HepG2 (cell line): ENCODE data around the gene ARVCF. TPM values are rescaled to one million over a fixed set of nuclear protein-coding genes. Genes with fewer than 3 reads are reported as not detected.
A peak's percentile ranks its signal among the peaks of the same experiment; 100 is the strongest.

Experiments
- FOXP1 ChIP-seq, 2 experiments: fragments of 450-650 bp in 1 of 2; IDR thresholded peaks; 2 replicates each; pipeline ENCODE4 v1.6.1; 2017 to 2018; ENCODE audit warnings: antibody characterized with exemption in 1 of 2
- FOXP4 ChIP-seq: sonication (generic); formaldehyde crosslinking; IDR thresholded peaks from 2 replicates; pipeline ENCODE4 v1.4.0; 2020; ENCODE audit warnings: missing genetic modification reagents
- HES4 ChIP-seq: sonication (generic); formaldehyde crosslinking; IDR thresholded peaks from 2 replicates; pipeline ENCODE4 v1.9.0; 2021; ENCODE audit warnings: mild to moderate bottlenecking, missing genetic modification reagents, borderline replicate concordance
- MEF2D ChIP-seq: sonication (generic); formaldehyde crosslinking; IDR thresholded peaks from 2 replicates; pipeline ENCODE4 v1.5.1; 2020; ENCODE audit warnings: mild to moderate bottlenecking, missing genetic modification reagents
- NFATC3 ChIP-seq: sonication (generic); formaldehyde crosslinking; IDR thresholded peaks from 2 replicates; pipeline ENCODE4 v1.5.1; 2020; ENCODE audit warnings: mild to moderate bottlenecking, missing genetic modification reagents
- NKX3-1 ChIP-seq: sonication (generic); formaldehyde crosslinking; IDR thresholded peaks from 2 replicates; pipeline ENCODE4 v1.5.0; 2020; ENCODE audit warnings: missing genetic modification reagents
- NR0B2 ChIP-seq: sonication (generic); formaldehyde crosslinking; IDR thresholded peaks from 2 replicates; pipeline ENCODE4 v1.4.0; 2020; ENCODE audit warnings: mild to moderate bottlenecking, missing genetic modification reagents
- RAD21 ChIP-seq: fragments of 450-650 bp; formaldehyde crosslinking; IDR thresholded peaks from 2 replicates; pipeline ENCODE4 v1.5.0; 2020; ENCODE audit warnings: mild to moderate bottlenecking
- SRSF1 ChIP-seq: fragments of 200-400 bp; formaldehyde crosslinking; optimal IDR thresholded peaks from 2 replicates; pipeline ENCODE3; 2017; ENCODE audit warnings: mild to moderate bottlenecking, low read depth, low read length, moderate library complexity
- ZGPAT ChIP-seq: IDR thresholded peaks from 2 replicates; pipeline ENCODE4 v1.6.1; 2016; ENCODE audit warnings: mild to moderate bottlenecking
- ZMYM4 ChIP-seq: sonication (generic); formaldehyde crosslinking; IDR thresholded peaks from 2 replicates; pipeline ENCODE4 v1.8.1; 2023; ENCODE audit warnings: mild to moderate bottlenecking, missing genetic modification reagents
- ZNF260 ChIP-seq: sonication (generic); formaldehyde crosslinking; IDR thresholded peaks from 2 replicates; pipeline ENCODE4 v1.4.0; 2020; ENCODE audit warnings: missing genetic modification reagents, low read depth, mild to moderate bottlenecking, borderline replicate concordance
- ZNF446 ChIP-seq: sonication (generic); formaldehyde crosslinking; IDR thresholded peaks from 2 replicates; pipeline ENCODE4 v1.5.0; 2020; ENCODE audit warnings: mild to moderate bottlenecking, missing genetic modification reagents
- ZNF484 ChIP-seq: sonication (generic); formaldehyde crosslinking; IDR thresholded peaks from 2 replicates; pipeline ENCODE4 v1.5.1; 2020; ENCODE audit warnings: mild to moderate bottlenecking, low read depth, missing genetic modification reagents, borderline replicate concordance
- ZNF501 ChIP-seq: sonication (generic); formaldehyde crosslinking; IDR thresholded peaks from 2 replicates; pipeline ENCODE4 v1.5.1; 2020; ENCODE audit warnings: mild to moderate bottlenecking, moderate library complexity, missing genetic modification reagents
- ZNF569 ChIP-seq: sonication (generic); formaldehyde crosslinking; IDR thresholded peaks from 2 replicates; pipeline ENCODE4 v1.5.0; 2020; ENCODE audit warnings: mild to moderate bottlenecking, missing genetic modification reagents, moderate library complexity, borderline replicate concordance
- polyA plus RNA-seq, 8 experiments: library from polyadenylated mRNA; depleted of rRNA in 3 of 8; stranded (reverse) in 7 of 8; unstranded in 1 of 8; fragments of >200 nt; fragmentation: Illumina TruSeq in 4 of 8; extraction: Trizol in 4 of 8; gene quantifications; 2 replicates each; pipeline versions ENCODE4 v1.2.1 to v1.2.3, GENCODE V29; 2011 to 2016; ENCODE audit warnings: low read depth in 4 of 8, missing spikeins in 1 of 8, mixed read lengths in 1 of 8; ENCODE audit not compliant: insufficient read depth in 1 of 8
- total RNA-seq, 5 experiments: library from RNA; depleted of rRNA; stranded (reverse); fragments of >200 nt; fragmentation: Illumina TruSeq; extraction: Trizol; gene quantifications; 2 replicates each; pipeline ENCODE4 v1.2.3, GENCODE V29; 2016; ENCODE audit warnings: low read depth in 1 of 5
- TF ChIP-seq, protein P1 (sequence below): IDR thresholded peaks from 2 replicates; pipeline ENCODE4 v1.6.1; 2016; ENCODE audit warnings: missing biosample characterization, missing genetic modification reagents, low read depth
- TF ChIP-seq, protein P2 (sequence below): sonication (generic); formaldehyde crosslinking; IDR thresholded peaks from 2 replicates; pipeline ENCODE4 v1.8.1; 2023; ENCODE audit warnings: mild to moderate bottlenecking, missing genetic modification reagents, borderline replicate concordance

The ARVCF gene
- total and polyA plus RNA-seq, 2 of the 13 experiments (the other 11 are each of a cell fraction or from before 2014, with no cell fraction given): 16.4 to 17.7 TPM

DNA sequence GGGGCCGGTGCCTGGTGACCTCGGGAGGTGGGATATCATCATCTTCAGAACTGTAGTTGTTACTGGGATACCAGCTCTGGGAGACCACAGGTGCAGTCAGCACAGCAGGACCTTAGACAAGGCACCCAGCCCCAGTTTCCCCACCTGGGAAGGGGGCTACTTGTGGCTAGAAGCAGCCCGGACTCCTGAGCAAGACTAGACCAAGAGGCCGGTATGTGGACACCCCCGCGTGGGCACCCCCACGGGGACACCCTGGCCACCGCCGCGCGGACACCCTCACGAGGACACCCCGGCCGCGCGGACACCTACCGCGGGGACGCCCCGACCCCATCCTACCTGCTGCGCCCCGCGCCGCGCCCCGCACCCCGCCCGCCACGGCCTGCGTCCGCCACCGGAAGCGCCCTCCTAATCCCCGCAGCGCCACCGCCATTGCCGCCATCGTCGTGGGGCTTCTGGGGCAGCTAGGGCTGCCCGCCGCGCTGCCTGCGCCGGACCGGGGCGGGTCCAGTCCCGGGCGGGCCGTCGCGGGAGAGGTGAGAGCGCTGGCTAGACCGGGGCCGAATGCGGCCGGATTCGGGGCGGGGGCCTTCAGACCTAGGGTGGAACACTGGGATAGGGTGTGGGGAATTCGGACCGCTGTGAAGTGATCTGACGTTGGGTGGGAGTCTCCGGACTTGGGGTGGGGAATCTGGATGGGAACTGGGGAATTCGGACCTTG, 75.1 kb downstream of the ARVCF start, which contains the start of the genes COMT and TXNRD2 (continued):
- TF ChIP-seq, protein P1, sequence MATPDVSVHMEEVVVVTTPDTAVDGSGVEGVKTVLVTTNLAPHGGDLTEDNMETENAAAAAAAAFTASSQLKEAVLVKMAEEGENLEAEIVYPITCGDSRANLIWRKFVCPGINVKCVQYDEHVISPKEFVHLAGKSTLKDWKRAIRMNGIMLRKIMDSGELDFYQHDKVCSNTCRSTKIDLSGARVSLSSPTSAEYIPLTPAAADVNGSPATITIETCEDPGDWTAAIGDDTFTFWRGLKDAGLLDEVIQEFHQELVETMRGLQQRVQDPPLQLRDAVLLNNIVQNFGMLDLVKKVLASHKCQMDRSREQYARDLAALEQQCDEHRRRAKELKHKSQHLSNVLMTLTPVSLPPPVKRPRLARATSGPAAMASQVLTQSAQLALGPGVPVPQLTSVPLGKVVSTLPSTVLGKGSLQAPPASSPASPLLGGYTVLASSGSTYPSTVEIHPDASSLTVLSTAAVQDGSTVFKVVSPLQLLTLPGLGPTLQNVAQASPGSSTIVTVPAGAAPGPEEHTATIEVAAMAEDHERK (CRISPR knock-in tag): no peak
- TF ChIP-seq FOXP1 (IDR thresholded peaks at IDR 0.05): no peak
- no peak for TF ChIP-seq FOXP1 (CRISPR knock-in tag; IDR thresholded peaks at IDR 0.05)
- no peak for TF ChIP-seq MEF2D (CRISPR knock-in tag)
- TF ChIP-seq RAD21 (CRISPR knock-in tag): no peak; the same call in 1 of the 2 replicates
- TF ChIP-seq ZNF501 (CRISPR knock-in tag): no peak; the same call in 1 of the 2 replicates
- no peak for TF ChIP-seq NKX3-1
- TF ChIP-seq ZGPAT (CRISPR knock-in tag): peak; percentile 45; the same call in 1 of the 2 replicates
- TF ChIP-seq ZMYM4 (CRISPR knock-in tag): peak; percentile 58; the same call in 1 of the 2 replicates
- TF ChIP-seq NFATC3 (CRISPR knock-in tag): no peak
- no peak for TF ChIP-seq ZNF484 (CRISPR knock-in tag)
- no peak for TF ChIP-seq ZNF446 (CRISPR knock-in tag)
- TF ChIP-seq FOXP4 (CRISPR knock-in tag): no peak
- peak; percentile 75 for TF ChIP-seq HES4 (CRISPR knock-in tag)
- TF ChIP-seq NR0B2 (CRISPR knock-in tag): no peak
- TF ChIP-seq ZNF569 (CRISPR knock-in tag): no peak
- TF ChIP-seq ZNF260 (CRISPR knock-in tag): no peak
- TF ChIP-seq, protein P2, sequence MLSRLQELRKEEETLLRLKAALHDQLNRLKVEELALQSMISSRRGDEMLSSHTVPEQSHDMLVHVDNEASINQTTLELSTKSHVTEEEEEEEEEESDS (CRISPR knock-in tag): no peak
- peak; percentile 31 for TF ChIP-seq SRSF1
